Astrocyte (in vitro differentiated cells and primary cell): ENCODE results near the gene MIEF1. TPM values are rescaled to one million over a fixed set of nuclear protein-coding genes. Genes with fewer than 3 reads are reported as not detected.

Experiments used
- DNase-seq: peaks from one replicate; pipeline ENCODE4 v3.0.0-alpha.2; 2010; ENCODE audit warnings: low read depth
- FAIRE-seq: peaks from 2 replicates; lab custom pipeline; 2011; peaks lifted over from hg19 to GRCh38; lab: Jason Lieb, UNC
- H2AFZ ChIP-seq: 2 replicates; pipeline ENCODE4 v1.6.0; 2012; ENCODE audit warnings: low read depth, low read length, inconsistent platforms
- H3K27ac ChIP-seq: 2 replicates; pipeline ENCODE4 v1.5.1; 2011; ENCODE audit warnings: low read depth, low read length, inconsistent platforms
- H3K27me3 ChIP-seq: 2 replicates; pipeline ENCODE4 v1.6.0; 2011; ENCODE audit warnings: low read length, inconsistent platforms; ENCODE audit not compliant: insufficient read depth
- H3K36me3 ChIP-seq: 2 replicates; pipeline ENCODE4 v1.5.1; 2011; ENCODE audit warnings: low read length, inconsistent platforms; ENCODE audit not compliant: insufficient read depth
- H3K4me1 ChIP-seq: 2 replicates; pipeline ENCODE4 v1.5.1; 2011; ENCODE audit warnings: low read length, inconsistent platforms; ENCODE audit not compliant: insufficient read depth
- H3K4me2 ChIP-seq: 2 replicates; pipeline ENCODE4 v1.6.0; 2012; ENCODE audit warnings: low read length, inconsistent platforms
- H3K4me3 ChIP-seq: 2 replicates; pipeline ENCODE4 v1.5.1; 2011; ENCODE audit warnings: low read depth, mild to moderate bottlenecking, low read length, inconsistent platforms; ENCODE audit not compliant: insufficient read depth
- H3K79me2 ChIP-seq: 2 replicates; pipeline ENCODE4 v1.6.0; 2012; ENCODE audit warnings: mild to moderate bottlenecking, low read length, inconsistent platforms; ENCODE audit not compliant: insufficient read depth
- H3K9ac ChIP-seq: 2 replicates; pipeline ENCODE4 v1.6.0; 2012; ENCODE audit warnings: mild to moderate bottlenecking, low read length, inconsistent platforms
- H3K9me3 ChIP-seq: 2 replicates; pipeline ENCODE4 v1.5.1; 2012; ENCODE audit warnings: low read depth, mild to moderate bottlenecking, low read length, inconsistent platforms; ENCODE audit not compliant: insufficient read depth
- H4K20me1 ChIP-seq: 2 replicates; pipeline ENCODE4 v1.6.0; 2012; ENCODE audit warnings: low read length, inconsistent platforms; ENCODE audit not compliant: insufficient read depth
- H3K27ac Mint-ChIP-seq: one replicate; pipeline ENCODE4 v1.8.0; 2021; ENCODE audit warnings: mild to moderate bottlenecking, mixed read lengths; ENCODE audit not compliant: unreplicated experiment
- H3K27me3 Mint-ChIP-seq: one replicate; pipeline ENCODE4 v1.8.0; 2021; ENCODE audit warnings: low read depth, mixed read lengths; ENCODE audit not compliant: unreplicated experiment
- H3K36me3 Mint-ChIP-seq: one replicate; pipeline ENCODE4 v1.8.0; 2021; ENCODE audit warnings: low read depth, mixed read lengths; ENCODE audit not compliant: unreplicated experiment
- H3K4me1 Mint-ChIP-seq: one replicate; pipeline ENCODE4 v1.8.0; 2021; ENCODE audit warnings: low read depth, mixed read lengths; ENCODE audit not compliant: unreplicated experiment
- H3K4me3 Mint-ChIP-seq: one replicate; pipeline ENCODE4 v1.8.0; 2021; ENCODE audit warnings: mild to moderate bottlenecking, moderate library complexity, mixed read lengths; ENCODE audit not compliant: unreplicated experiment
- H3K9me3 Mint-ChIP-seq: one replicate; pipeline ENCODE4 v1.8.0; 2021; ENCODE audit warnings: mild to moderate bottlenecking, mixed read lengths; ENCODE audit not compliant: unreplicated experiment
- CTCF ChIP-seq: IDR thresholded peaks from 2 replicates; pipeline ENCODE4 v1.5.1; 2011; ENCODE audit warnings: low read depth, mild to moderate bottlenecking, inconsistent platforms, low read length, moderate library complexity; ENCODE audit not compliant: insufficient read depth
- EZH2 ChIP-seq: IDR thresholded peaks from 2 replicates; pipeline ENCODE4 v1.6.1; 2012; ENCODE audit warnings: mild to moderate bottlenecking, low read length, inconsistent platforms; ENCODE audit not compliant: insufficient read depth
- total RNA-seq: library from RNA; stranded (reverse); gene quantifications from 2 replicates; pipeline ENCODE4 v1.2.1, GENCODE V29; 2021

MIEF1 gene
- total RNA-seq, 1 donor from 2014 or later = 35.6 TPM

- Mint-ChIP-seq H3K9me3 (no peaks in the 10 kb centered on the region), H3K36me3 (peaks cover 35% of the 10 kb centered on the region)
- H2AFZ ChIP-seq = no peak overlapping the region
Measured at GRCh38 chr22:39522567-39523300, 20.6 kb downstream of the MIEF1 start.

GRCh38 chr22:39524089-39524752 is 22.1 kb downstream of the MIEF1 start:
- Histone ChIP-seq H3K4me3 (no peak overlapping the region), H3K4me2 (peak overlapping the region; percentile 63), H3K27me3 (no peaks in the 10 kb centered on the region), H3K4me1 (peaks cover 15% of the 10 kb centered on the region), H3K9ac (no peak overlapping the region), H3K9me3 (no peaks in the 10 kb centered on the region), H3K36me3 (peaks cover 31% of the 10 kb centered on the region), H3K27ac (no peak overlapping the region), H3K79me2 (peaks cover 67% of the 10 kb centered on the region), H4K20me1 (peaks cover 82% of the 10 kb centered on the region), H2AFZ (no peak overlapping the region)
- H3K4me1 Mint-ChIP-seq = peaks cover 23% of the 10 kb centered on the region
- H3K4me3 Mint-ChIP-seq = peak overlapping the region; percentile 69
- no peaks in the 10 kb centered on the region for H3K27me3 Mint-ChIP-seq
- peaks cover 35% of the 10 kb centered on the region for H3K36me3 Mint-ChIP-seq
- no peak for TF ChIP-seq CTCF
- no peak for TF ChIP-seq EZH2
- no peak for FAIRE-seq
- H3K27ac Mint-ChIP-seq = peak overlapping the region; percentile 18
- no peak for DNase-seq
- H3K9me3 Mint-ChIP-seq = no peaks in the 10 kb centered on the region

More at GRCh38 chr22:39522567-39523300, 20.6 kb downstream of the MIEF1 start:
- Mint-ChIP-seq H3K27ac (peak overlapping the region; percentile 100), H3K4me3 (peak overlapping the region; percentile 93), H3K27me3 (no peaks in the 10 kb centered on the region), H3K4me1 (peaks cover 25% of the 10 kb centered on the region)
- Histone ChIP-seq H3K27me3 (no peaks in the 10 kb centered on the region), H4K20me1 (peaks cover 68% of the 10 kb centered on the region), H3K4me2 (peak overlapping the region; percentile 93), H3K4me1 (peaks cover 15% of the 10 kb centered on the region), H3K4me3 (peak overlapping the region; percentile 99), H3K27ac (no peak overlapping the region), H3K79me2 (peaks cover 68% of the 10 kb centered on the region), H3K9ac (peak overlapping the region; percentile 97), H3K36me3 (peaks cover 25% of the 10 kb centered on the region), H3K9me3 (no peaks in the 10 kb centered on the region)
- TF ChIP-seq CTCF (no peak), EZH2 (no peak)
- DNase-seq (peak; percentile 49), FAIRE-seq (no peak)
